Nephron progenitor cell (in vitro differentiated cells): ENCODE measurements around the gene PNKD.

Source experiments
- DNase-seq: peaks from one replicate; pipeline ENCODE4 v3.0.0; 2021
- H3K27ac Mint-ChIP-seq: 2 replicates; pipeline ENCODE4 v1.8.0; 2021; ENCODE audit warnings: mild to moderate bottlenecking, moderate library complexity, mixed read lengths
- H3K27me3 Mint-ChIP-seq: 2 replicates; pipeline ENCODE4 v1.8.0; 2021; ENCODE audit warnings: mild to moderate bottlenecking, low read depth, mixed read lengths; ENCODE audit not compliant: poor library complexity
- H3K36me3 Mint-ChIP-seq: 2 replicates; pipeline ENCODE4 v1.8.0; 2021; ENCODE audit warnings: low read depth, mixed read lengths
- H3K4me1 Mint-ChIP-seq: 2 replicates; pipeline ENCODE4 v1.8.0; 2021; ENCODE audit warnings: mixed read lengths
- H3K4me3 Mint-ChIP-seq: 2 replicates; pipeline ENCODE4 v1.8.0; 2021; ENCODE audit warnings: mild to moderate bottlenecking, moderate library complexity, mixed read lengths
- H3K9me3 Mint-ChIP-seq: 2 replicates; pipeline ENCODE4 v1.8.0; 2021; ENCODE audit warnings: mild to moderate bottlenecking, moderate library complexity, mixed read lengths
- TF ChIP-seq, protein P1 (sequence below): fragments of 200-600 bp; sonication (generic); IDR thresholded peaks from 2 replicates; pipeline ENCODE4 v1.5.0; 2021; ENCODE audit warnings: antibody characterized with exemption

The PNKD gene

DNA sequence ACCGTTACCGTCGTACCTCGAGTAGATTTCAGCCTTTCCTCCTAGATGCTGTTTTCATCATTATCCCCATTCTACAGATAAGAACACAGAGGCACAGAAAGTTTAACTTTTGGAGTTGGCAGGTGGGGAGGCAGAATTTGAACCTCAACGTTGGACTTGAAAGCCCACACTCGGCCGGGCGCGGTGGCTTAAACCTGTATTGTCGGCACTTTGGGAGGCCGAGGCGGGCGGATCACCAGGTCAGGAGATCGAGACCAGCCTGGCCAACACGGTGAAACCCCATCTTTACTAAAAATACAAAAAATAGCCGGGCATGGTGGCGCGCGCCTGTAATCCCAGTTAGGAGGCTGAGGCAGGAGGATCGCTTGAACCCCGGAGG, 97.8 kb downstream of the PNKD start:
- peak overlapping the region; percentile 72 for H3K4me3 Mint-ChIP-seq
- H3K4me1 Mint-ChIP-seq: peaks cover 45% of the 10 kb centered on the region
- no peak overlapping the region for H3K27ac Mint-ChIP-seq
- peaks cover 4% of the 10 kb centered on the region for H3K9me3 Mint-ChIP-seq
- peaks cover 17% of the 10 kb centered on the region for H3K27me3 Mint-ChIP-seq
- TF ChIP-seq, protein P1, sequence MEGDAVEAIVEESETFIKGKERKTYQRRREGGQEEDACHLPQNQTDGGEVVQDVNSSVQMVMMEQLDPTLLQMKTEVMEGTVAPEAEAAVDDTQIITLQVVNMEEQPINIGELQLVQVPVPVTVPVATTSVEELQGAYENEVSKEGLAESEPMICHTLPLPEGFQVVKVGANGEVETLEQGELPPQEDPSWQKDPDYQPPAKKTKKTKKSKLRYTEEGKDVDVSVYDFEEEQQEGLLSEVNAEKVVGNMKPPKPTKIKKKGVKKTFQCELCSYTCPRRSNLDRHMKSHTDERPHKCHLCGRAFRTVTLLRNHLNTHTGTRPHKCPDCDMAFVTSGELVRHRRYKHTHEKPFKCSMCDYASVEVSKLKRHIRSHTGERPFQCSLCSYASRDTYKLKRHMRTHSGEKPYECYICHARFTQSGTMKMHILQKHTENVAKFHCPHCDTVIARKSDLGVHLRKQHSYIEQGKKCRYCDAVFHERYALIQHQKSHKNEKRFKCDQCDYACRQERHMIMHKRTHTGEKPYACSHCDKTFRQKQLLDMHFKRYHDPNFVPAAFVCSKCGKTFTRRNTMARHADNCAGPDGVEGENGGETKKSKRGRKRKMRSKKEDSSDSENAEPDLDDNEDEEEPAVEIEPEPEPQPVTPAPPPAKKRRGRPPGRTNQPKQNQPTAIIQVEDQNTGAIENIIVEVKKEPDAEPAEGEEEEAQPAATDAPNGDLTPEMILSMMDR: no peak
- no peak for DNase-seq
- no peaks in the 10 kb centered on the region for H3K36me3 Mint-ChIP-seq

DNA sequence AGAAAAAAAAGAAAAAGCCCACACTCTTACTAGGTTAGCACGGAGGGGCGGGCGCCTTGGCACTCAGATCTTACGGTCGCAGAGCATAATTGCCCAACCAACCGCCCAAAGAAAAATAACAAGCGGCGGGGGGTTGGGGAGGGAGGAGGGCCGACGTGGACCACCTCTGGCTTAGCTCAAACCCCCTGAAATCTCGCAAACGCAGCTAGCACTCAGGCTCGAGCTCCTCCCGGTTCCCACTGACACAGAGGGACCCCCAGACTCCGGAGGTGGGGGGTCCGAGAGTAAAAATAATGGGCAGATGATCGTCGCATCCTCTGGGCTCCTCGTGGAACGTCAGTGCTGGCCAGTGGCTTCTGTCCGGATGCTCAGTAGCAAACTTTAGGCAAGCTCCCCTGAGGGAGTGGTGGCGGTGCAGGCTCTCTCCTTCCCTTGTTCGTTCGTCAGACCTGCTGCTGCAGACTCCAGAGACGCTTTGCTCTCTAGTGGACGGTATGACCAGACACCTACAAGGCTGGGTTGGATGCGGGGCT, 98.4 kb downstream of the PNKD start:
- Mint-ChIP-seq H3K9me3 (peaks cover 4% of the 10 kb centered on the region), H3K27me3 (peaks cover 17% of the 10 kb centered on the region), H3K36me3 (no peaks in the 10 kb centered on the region), H3K4me1 (peaks cover 45% of the 10 kb centered on the region), H3K4me3 (peak overlapping the region; percentile 66), H3K27ac (no peak overlapping the region)
- peak; percentile 20 for DNase-seq
- TF ChIP-seq, protein P1: no peak

DNA sequence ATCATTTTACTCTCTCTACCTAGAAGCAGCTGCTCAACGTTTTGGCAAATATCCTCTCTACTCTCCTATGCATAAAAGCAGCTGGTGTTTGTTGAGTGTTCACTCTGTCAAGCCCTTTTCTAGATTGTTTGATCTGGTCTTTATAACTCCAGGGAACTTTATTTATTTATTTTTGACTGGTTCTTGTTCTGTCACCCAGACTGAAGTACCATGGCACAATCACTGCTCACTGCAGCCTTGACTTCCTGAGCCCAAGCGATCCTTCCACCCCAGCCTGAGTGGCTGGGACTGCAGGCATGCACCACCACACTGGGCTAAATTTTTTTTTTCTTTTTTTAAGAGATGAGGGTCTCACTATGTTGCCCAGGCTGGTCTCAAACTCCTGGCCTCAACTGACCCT, 99.0 kb downstream of the PNKD start:
- TF ChIP-seq, protein P1: no peak
- no peak for DNase-seq
- Mint-ChIP-seq H3K9me3 (peaks cover 4% of the 10 kb centered on the region), H3K27me3 (peaks cover 17% of the 10 kb centered on the region), H3K27ac (no peak overlapping the region), H3K4me1 (peaks cover 40% of the 10 kb centered on the region), H3K4me3 (no peak overlapping the region), H3K36me3 (no peaks in the 10 kb centered on the region)

DNA sequence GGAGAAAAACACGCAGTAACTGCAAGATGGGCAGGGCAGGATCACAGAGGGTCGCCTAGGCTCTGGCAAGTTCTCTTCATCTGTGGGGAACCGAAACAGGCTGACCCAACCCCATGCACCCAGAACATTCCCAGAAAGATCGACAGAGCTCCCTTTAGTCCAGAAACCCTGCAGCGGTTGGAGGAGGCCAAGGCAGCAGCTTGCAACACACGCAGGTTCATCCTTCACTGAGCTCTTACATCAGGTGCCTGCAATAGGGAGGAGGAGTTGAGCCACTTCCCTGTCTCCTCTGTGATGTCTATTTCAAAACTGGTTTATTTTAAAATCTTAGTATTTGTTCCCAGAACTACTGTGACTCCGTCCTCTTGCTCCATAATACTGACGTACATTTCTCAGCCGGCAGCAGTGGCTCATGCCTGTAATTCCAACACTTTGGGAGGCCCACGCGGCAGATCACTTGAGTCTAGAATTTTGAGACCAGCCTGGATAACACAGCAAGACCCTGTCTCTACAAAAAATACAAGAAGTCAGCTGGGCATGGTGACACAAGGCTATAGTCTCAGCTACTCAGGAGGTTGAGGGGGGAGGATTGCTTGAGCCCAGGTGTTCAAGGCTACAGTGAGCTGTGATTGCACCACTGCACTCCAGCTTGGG, 100.2 kb downstream of the PNKD start:
- Mint-ChIP-seq H3K27me3 (peaks cover 21% of the 10 kb centered on the region), H3K4me3 (no peak overlapping the region), H3K9me3 (peaks cover 3% of the 10 kb centered on the region), H3K27ac (no peak overlapping the region), H3K36me3 (no peaks in the 10 kb centered on the region), H3K4me1 (peaks cover 33% of the 10 kb centered on the region)
- DNase-seq: no peak
- TF ChIP-seq, protein P1: no peak

DNA sequence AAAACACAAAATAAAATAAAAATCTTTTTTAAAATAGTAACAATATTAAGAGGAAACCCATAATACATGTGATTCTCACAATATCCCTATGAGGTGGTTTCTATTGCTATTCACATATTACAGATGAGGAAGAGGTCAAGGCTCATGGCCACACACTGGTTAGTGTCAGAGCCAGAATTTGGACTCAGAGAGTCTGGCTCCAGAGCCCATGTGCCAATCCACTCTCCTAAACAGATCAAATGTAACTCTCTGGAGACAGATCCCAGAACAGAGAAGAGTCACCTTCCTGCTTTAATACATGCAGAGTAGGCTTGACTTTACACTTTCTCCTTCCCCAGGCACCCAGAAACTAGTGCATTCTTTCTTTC, 101.6 kb downstream of the PNKD start:
- no peak overlapping the region for H3K27ac Mint-ChIP-seq
- H3K27me3 Mint-ChIP-seq: peaks cover 12% of the 10 kb centered on the region
- TF ChIP-seq, protein P1: no peak
- H3K4me3 Mint-ChIP-seq: no peak overlapping the region
- H3K4me1 Mint-ChIP-seq: peaks cover 33% of the 10 kb centered on the region
- H3K36me3 Mint-ChIP-seq: no peaks in the 10 kb centered on the region
- no peaks in the 10 kb centered on the region for H3K9me3 Mint-ChIP-seq
- no peak for DNase-seq

DNA sequence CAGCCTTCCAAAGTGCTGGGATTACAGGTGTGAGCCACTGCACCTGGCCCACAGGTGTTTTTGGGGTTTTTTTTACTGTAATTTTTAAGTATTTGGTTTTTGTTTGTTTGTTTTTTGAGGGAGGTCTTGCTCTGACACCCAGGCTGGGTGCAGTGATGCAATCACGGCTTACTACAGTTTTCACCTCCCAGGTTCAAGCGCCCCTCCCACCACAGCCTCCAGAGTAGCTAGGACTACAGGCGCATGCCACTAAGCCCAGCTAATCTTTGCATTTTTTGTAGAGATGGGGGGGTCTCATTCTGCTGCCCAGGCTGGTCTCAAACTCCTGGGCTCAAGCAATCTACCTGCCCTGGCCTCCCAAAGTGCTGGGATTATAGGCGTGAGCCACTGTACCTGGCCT, 104.5 kb downstream of the PNKD start:
- H3K4me1 Mint-ChIP-seq: peaks cover 22% of the 10 kb centered on the region
- DNase-seq: no peak
- peaks cover 25% of the 10 kb centered on the region for H3K27me3 Mint-ChIP-seq
- TF ChIP-seq, protein P1: no peak
- no peaks in the 10 kb centered on the region for H3K36me3 Mint-ChIP-seq
- H3K27ac Mint-ChIP-seq: no peak overlapping the region
- H3K4me3 Mint-ChIP-seq: no peak overlapping the region
- H3K9me3 Mint-ChIP-seq: no peaks in the 10 kb centered on the region
